Measurements from ENCODE around the gene FAM72A. TPM values are rescaled to one million over a fixed set of nuclear protein-coding genes. Genes with fewer than 3 reads are reported as not detected.
A peak's percentile ranks its signal among the peaks of the same experiment; 100 is the strongest.
"Not testable (repeated sequence)": the region's sequence is repeated elsewhere in the genome, so short reads cannot be mapped to it uniquely, and the experiment has no call there.

FAM72A gene
- total RNA-seq, 1 experiment from 2014 or later = 17.5 TPM

GRCh38 chr1:206215600-206216392 lies 13.2 kb upstream of the FAM72A start:
- H3K27me3 Mint-ChIP-seq (ENCODE audit: unreplicated experiment); CTCF ChIA-PET; H3K4me3 Mint-ChIP-seq (ENCODE audit: low read depth, unreplicated experiment); BruUV-seq (replicated peaks); H3K4me1 Mint-ChIP-seq (ENCODE audit: low read depth, unreplicated experiment); intact Hi-C loops (cut with micrococcal nuclease; ENCODE audit: unreplicated experiment); H3K27ac Mint-ChIP-seq (ENCODE audit: unreplicated experiment); DNase-seq; H3K36me3 Mint-ChIP-seq (ENCODE audit: insufficient read depth, unreplicated experiment); H3K9me3 Mint-ChIP-seq (ENCODE audit: low read depth, unreplicated experiment): not testable (repeated sequence)

- DNase-seq; H3K27ac Mint-ChIP-seq (ENCODE audit: unreplicated experiment); H3K27me3 Mint-ChIP-seq (ENCODE audit: unreplicated experiment); BruUV-seq (replicated peaks); H3K4me3 Mint-ChIP-seq (ENCODE audit: low read depth, unreplicated experiment); H3K4me1 Mint-ChIP-seq (ENCODE audit: low read depth, unreplicated experiment); intact Hi-C loops (cut with micrococcal nuclease; ENCODE audit: unreplicated experiment); H3K9me3 Mint-ChIP-seq (ENCODE audit: low read depth, unreplicated experiment); H3K36me3 Mint-ChIP-seq (ENCODE audit: insufficient read depth, unreplicated experiment); CTCF ChIA-PET: not testable (repeated sequence)
Observed at GRCh38 chr1:206210802-206211201, 8.2 kb upstream of the FAM72A start.

- Mint-ChIP-seq H3K4me3 (ENCODE audit: low read depth, unreplicated experiment) (peak overlapping the region; percentile 57), H3K36me3 (ENCODE audit: insufficient read depth, unreplicated experiment) (peaks cover 17% of the 10 kb centered on the region)
- CTCF ChIA-PET; H3K27ac Mint-ChIP-seq (ENCODE audit: unreplicated experiment); H3K9me3 Mint-ChIP-seq (ENCODE audit: low read depth, unreplicated experiment); H3K27me3 Mint-ChIP-seq (ENCODE audit: unreplicated experiment); BruUV-seq (replicated peaks); H3K4me1 Mint-ChIP-seq (ENCODE audit: low read depth, unreplicated experiment); intact Hi-C loops (cut with micrococcal nuclease; ENCODE audit: unreplicated experiment): not testable (repeated sequence)
- peak; percentile 33 for DNase-seq
Observed at GRCh38 chr1:206205569-206205968, 2.9 kb upstream of the FAM72A start.

- H3K4me1 Mint-ChIP-seq (ENCODE audit: low read depth, unreplicated experiment); DNase-seq; H3K27me3 Mint-ChIP-seq (ENCODE audit: unreplicated experiment); H3K9me3 Mint-ChIP-seq (ENCODE audit: low read depth, unreplicated experiment); BruUV-seq (replicated peaks); intact Hi-C loops (cut with micrococcal nuclease; ENCODE audit: unreplicated experiment); H3K27ac Mint-ChIP-seq (ENCODE audit: unreplicated experiment); CTCF ChIA-PET: not testable (repeated sequence)
- H3K36me3 Mint-ChIP-seq (ENCODE audit: insufficient read depth, unreplicated experiment) = peaks cover 17% of the 10 kb centered on the region
- H3K4me3 Mint-ChIP-seq (ENCODE audit: low read depth, unreplicated experiment) = peak overlapping the region; percentile 86
Observed at GRCh38 chr1:206204871-206205270, 2.2 kb upstream of the FAM72A start.

GRCh38 chr1:206204159-206204511 lies 1.5 kb upstream of the FAM72A start:
- H3K27me3 Mint-ChIP-seq (ENCODE audit: unreplicated experiment); H3K27ac Mint-ChIP-seq (ENCODE audit: unreplicated experiment); CTCF ChIA-PET; H3K9me3 Mint-ChIP-seq (ENCODE audit: low read depth, unreplicated experiment); intact Hi-C loops (cut with micrococcal nuclease; ENCODE audit: unreplicated experiment); BruUV-seq (replicated peaks); H3K4me1 Mint-ChIP-seq (ENCODE audit: low read depth, unreplicated experiment); DNase-seq: not testable (repeated sequence)
- Mint-ChIP-seq H3K36me3 (ENCODE audit: insufficient read depth, unreplicated experiment) (peaks cover 17% of the 10 kb centered on the region), H3K4me3 (ENCODE audit: low read depth, unreplicated experiment) (peak overlapping the region; percentile 86)

GRCh38 chr1:206203364-206204158 lies 922 bp upstream of the FAM72A start, which contains the start of gene SRGAP2:
SRGAP2 (plus strand) TSS chr1:206203541; CDS start chr1:206205971, 2,430 bp downstream.
- DNase-seq = peak; percentile 74
- intact Hi-C loops (cut with micrococcal nuclease; ENCODE audit: unreplicated experiment); H3K9me3 Mint-ChIP-seq (ENCODE audit: low read depth, unreplicated experiment); H3K27me3 Mint-ChIP-seq (ENCODE audit: unreplicated experiment); H3K4me1 Mint-ChIP-seq (ENCODE audit: low read depth, unreplicated experiment); CTCF ChIA-PET: not testable (repeated sequence)
- Mint-ChIP-seq H3K36me3 (ENCODE audit: insufficient read depth, unreplicated experiment) (peaks cover 17% of the 10 kb centered on the region), H3K4me3 (ENCODE audit: low read depth, unreplicated experiment) (peak within 1 kb of the TSS; percentile 86), H3K27ac (ENCODE audit: unreplicated experiment) (peak within 1 kb of the TSS; percentile 80)
- TSS peak; percentile 27 for BruUV-seq (replicated peaks)

GRCh38 chr1:206196748-206197424 lies 5.8 kb downstream of the FAM72A start:
- H3K4me1 Mint-ChIP-seq (ENCODE audit: low read depth, unreplicated experiment); intact Hi-C loops (cut with micrococcal nuclease; ENCODE audit: unreplicated experiment); H3K36me3 Mint-ChIP-seq (ENCODE audit: insufficient read depth, unreplicated experiment); H3K9me3 Mint-ChIP-seq (ENCODE audit: low read depth, unreplicated experiment); H3K27me3 Mint-ChIP-seq (ENCODE audit: unreplicated experiment); BruUV-seq (replicated peaks); H3K27ac Mint-ChIP-seq (ENCODE audit: unreplicated experiment); DNase-seq; H3K4me3 Mint-ChIP-seq (ENCODE audit: low read depth, unreplicated experiment); CTCF ChIA-PET: not testable (repeated sequence)

- BruUV-seq (replicated peaks) = TSS peak; percentile 7
- H3K27ac Mint-ChIP-seq (ENCODE audit: unreplicated experiment); intact Hi-C loops (cut with micrococcal nuclease; ENCODE audit: unreplicated experiment); H3K4me3 Mint-ChIP-seq (ENCODE audit: low read depth, unreplicated experiment); H3K27me3 Mint-ChIP-seq (ENCODE audit: unreplicated experiment); CTCF ChIA-PET; H3K36me3 Mint-ChIP-seq (ENCODE audit: insufficient read depth, unreplicated experiment); H3K4me1 Mint-ChIP-seq (ENCODE audit: low read depth, unreplicated experiment); H3K9me3 Mint-ChIP-seq (ENCODE audit: low read depth, unreplicated experiment); DNase-seq: not testable (repeated sequence)
Observed at GRCh38 chr1:206195182-206195581, 7.5 kb downstream of the FAM72A start.

GRCh38 chr1:206186826-206187225 lies 15.8 kb downstream of the FAM72A start:
- H3K4me1 Mint-ChIP-seq (ENCODE audit: low read depth, unreplicated experiment); H3K27ac Mint-ChIP-seq (ENCODE audit: unreplicated experiment); BruUV-seq (replicated peaks); H3K9me3 Mint-ChIP-seq (ENCODE audit: low read depth, unreplicated experiment); H3K4me3 Mint-ChIP-seq (ENCODE audit: low read depth, unreplicated experiment); CTCF ChIA-PET; intact Hi-C loops (cut with micrococcal nuclease; ENCODE audit: unreplicated experiment); H3K27me3 Mint-ChIP-seq (ENCODE audit: unreplicated experiment); H3K36me3 Mint-ChIP-seq (ENCODE audit: insufficient read depth, unreplicated experiment); DNase-seq: not testable (repeated sequence)

All from Calu3 (cell line).